Smooth muscle cell of trachea (primary cell): Measurements from ENCODE around the gene RARRES1. TPM values are rescaled to one million over a fixed set of nuclear protein-coding genes. Genes with fewer than 3 reads are reported as not detected.

Source experiments
- total RNA-seq: library from RNA; depleted of rRNA; stranded (reverse); fragments of >200 nt; gene quantifications from 2 replicates; pipeline ENCODE4 v1.2.1, GENCODE V29; 2014

Gene RARRES1
- total RNA-seq = 48.3 and 232 TPM in 2 replicates

GRCh38 chr3:158731938-158732855, at the start of gene RARRES1:
Gene RARRES1 (minus strand): TSS chr3:158732457. CDS start chr3:158732415, 42 bp downstream.

GRCh38 chr3:158672215-158673176, 59.8 kb downstream of the RARRES1 start, which contains the start of gene LXN:
Gene LXN (minus strand): TSS chr3:158672648. CDS start chr3:158672478, 170 bp downstream.

Other genes starting within 250 kb of the RARRES1 start
- gene MLF1, start 161.3 kb downstream of the RARRES1 start, total RNA-seq = 11.9 and 12.7 TPM in 2 replicates
- 36.4 and 52.8 TPM in 2 replicates for gene GFM1, start 87.9 kb downstream of the RARRES1 start, total RNA-seq
- gene LXN, start 59.8 kb downstream of the RARRES1 start, total RNA-seq = 160 and 200 TPM in 2 replicates
- gene MFSD1, start 69.6 kb upstream of the RARRES1 start, total RNA-seq = 140 and 195 TPM in 2 replicates